ENCODE results near the gene TNFRSF13B.

- no peak for TF ChIP-seq CTCF (IDR thresholded peaks at IDR 0.05)
- TF ChIP-seq ZFX (IDR thresholded peaks at IDR 0.05; ENCODE audit: borderline replicate concordance): no peak
Measured at GRCh38 chr17:16926571-16927451, 45.1 kb downstream of the TNFRSF13B start.

Measured in 22Rv1 (cell line).